Embryonic facial prominence (tissue), 1 donor: ENCODE results near the gene ASXL2.
A peak's percentile ranks its signal among the peaks of the same experiment; 100 is the strongest.
"Not testable (repeated sequence)": the region's sequence is repeated elsewhere in the genome, so short reads cannot be mapped to it uniquely, and the experiment has no call there.

Experiments used
- DNase-seq: peaks from one replicate; pipeline ENCODE4 v3.0.0-alpha.2; 2016; ENCODE audit errors: extremely low spot score

ASXL2 gene

DNA sequence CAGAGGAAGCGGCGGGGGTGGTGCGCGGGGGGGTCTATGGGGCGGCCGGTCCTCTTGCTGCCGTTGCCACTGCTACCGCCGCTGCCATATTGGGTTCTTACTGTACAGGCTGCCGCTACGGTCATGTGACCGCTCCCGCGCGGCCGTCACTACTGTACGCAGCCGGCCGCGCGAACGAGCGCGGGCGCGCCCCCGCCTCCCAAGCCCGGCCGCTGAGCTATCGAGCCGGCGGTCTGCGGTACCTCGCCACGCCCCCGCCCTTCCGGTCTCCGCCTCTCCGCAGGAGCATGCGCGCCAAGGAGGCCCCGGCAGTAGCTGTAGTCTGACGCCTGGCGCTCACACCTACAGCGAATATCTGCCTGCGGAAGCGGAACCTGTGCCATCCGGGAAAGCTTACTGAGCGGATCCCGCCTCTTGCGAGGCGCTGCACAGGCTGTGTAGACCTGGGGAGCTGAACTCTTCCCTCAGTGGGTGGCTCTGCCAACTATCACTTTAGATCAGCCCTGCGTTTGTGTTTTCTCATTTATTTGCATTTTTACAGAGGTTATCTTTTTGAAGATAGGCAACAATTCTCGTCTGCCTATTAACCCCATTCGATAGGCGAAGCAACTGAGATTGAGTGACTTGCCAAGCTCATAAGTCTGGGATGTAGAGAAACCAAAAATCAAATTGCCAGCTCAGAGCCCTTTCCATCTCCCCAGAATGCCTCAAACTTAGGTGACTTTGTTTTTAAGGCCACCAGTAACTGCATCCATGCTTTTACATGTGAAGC lies at the start of gene ASXL2:
TSS of gene ASXL2 (minus strand) at position 127 of the 772 bp plus-strand sequence. CDS start 265 bp downstream, outside the sequence.
- peak; percentile 97 for DNase-seq

DNA sequence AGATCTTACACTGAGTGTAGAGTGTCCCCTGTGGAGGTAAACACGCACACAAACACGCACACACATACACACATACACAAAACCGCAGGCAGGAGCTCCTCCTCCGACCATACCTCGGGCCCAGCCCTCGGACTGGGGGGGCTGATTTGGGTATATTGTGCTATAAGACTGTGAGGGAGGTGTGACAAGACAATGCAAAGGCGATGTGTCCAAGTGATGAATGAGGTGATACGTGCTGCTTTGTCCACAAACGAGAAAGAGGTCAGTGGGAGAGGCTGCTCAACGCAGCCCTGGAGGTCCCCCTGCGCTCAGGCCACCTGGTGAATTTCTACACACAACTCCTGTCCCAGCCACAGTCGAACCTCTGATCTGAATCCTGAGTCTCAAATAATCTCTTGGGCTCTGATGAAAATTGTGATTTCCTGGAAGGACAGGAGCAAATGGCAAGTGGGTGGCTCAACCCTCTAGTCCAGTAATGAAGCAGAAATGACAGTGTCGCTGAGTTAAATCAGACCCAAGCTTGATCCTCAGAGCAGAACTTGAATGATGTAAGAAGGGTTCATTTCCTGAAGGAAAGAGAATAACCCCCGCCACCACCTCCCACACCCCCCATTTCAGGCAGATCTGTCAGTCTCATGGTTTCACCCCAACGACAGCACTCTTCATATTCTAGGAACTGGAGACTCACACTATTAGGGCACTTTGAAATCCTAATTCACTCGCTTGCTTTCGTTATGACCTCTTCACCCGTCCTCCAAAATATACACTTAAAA lies 48.9 kb upstream of the ASXL2 start:
- DNase-seq: no peak

DNA sequence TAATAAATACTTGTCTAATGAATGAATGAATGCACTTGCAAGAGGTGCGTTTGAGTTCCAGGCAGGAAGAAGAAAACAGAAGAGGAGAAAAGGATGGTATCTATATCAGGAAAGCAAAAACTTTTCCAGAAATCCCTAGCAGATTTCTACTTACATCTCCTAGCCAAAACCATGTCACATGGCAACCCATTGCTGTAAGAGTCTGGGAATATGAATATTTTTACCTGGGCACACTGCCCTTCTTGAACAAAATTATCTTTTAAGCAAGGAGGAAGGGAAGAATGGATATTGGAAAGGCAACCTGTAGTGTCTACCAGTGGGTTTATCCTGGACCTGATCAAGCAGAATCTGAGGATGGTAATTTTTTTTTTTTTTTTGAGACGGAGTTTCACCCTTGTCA lies 44.2 kb upstream of the ASXL2 start:
- DNase-seq: no peak

DNA sequence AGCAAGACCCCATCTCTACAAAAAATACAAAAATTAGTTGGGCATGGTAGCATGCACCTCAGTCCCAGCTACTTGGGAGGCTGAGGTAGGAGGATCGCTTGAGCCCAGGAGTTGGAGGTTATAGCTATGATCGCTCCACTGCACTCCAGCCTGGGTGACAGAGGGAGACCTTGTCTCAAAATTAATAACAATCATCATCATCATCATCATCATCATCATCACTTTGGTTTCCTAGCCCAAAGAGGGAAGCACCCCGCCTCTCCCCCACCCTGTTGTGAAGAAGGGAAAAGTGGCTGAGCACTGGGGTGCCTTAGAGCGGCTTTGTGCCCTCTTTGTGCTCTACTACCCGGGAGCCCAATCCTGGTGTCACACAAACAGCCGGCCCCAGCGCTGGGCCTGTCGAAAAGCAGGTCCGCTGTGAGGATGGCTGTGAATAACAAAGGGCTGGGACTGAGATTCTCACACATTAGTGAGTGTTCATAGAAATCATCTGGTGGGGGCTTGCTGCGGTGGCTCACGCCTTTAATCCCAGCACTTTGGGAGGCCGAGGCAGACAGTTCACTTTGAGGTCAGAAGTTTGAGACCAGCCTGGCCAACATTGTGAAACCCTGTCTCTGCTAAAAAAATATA lies 42.6 kb upstream of the ASXL2 start:
- no peak for DNase-seq

DNA sequence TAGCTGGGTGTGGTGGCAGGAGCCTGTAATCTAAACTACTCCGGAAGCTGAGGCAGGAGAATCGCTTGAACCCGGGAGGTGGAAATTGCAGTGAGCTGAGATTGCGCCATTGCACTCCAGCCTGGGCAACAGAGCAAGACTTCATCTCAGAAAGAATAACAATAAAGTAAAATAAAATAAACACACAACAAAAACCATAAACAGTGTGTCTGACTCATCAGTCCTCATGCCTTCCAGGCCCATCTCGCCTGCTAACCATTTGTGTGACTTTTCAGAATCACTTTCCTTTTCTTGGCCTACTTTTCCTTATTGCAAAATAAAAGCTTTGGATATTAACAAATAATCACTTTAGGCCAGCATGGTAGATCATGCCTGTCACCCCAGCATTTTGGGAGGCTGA lies 42.0 kb upstream of the ASXL2 start:
- DNase-seq: no peak

DNA sequence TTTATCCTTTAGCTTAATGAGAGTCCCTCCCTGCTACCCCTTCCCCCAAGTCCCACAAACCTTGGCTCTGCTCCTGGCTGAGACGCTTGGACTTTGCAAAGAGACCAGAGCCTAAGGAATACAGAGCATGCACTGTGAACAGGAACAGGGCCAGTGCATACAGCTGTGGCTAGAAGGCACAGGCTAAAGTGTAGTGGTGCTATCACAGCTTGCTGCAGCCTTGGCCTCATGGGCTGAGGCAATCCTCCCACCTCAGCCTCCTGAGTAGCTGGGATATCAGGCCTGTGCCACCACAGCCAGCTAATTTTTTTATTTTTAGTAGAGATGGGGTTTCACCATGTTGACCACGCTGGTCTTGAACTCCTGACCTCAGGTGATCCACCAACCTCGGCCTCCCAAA lies 39.5 kb upstream of the ASXL2 start:
- DNase-seq: no peak

DNA sequence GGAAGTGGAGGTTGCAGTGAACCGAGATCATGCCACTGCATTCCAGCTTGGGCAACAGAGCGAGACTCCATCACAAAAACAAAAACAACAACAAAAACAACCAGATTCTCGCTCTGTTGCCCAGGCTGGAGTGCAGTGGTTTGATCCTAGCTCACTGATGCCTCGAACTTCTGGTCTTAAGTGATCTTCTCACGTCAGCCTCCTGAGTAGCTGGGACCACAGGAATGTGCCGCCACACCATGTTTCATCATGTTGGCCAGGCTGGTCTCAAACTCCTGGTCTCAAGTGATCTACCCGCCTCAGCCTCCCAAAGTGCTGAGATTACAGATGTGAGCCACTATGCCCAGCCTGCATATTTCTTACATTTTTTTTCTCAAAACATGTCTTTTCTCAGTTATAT lies 39.1 kb upstream of the ASXL2 start:
- DNase-seq: not testable (repeated sequence)

DNA sequence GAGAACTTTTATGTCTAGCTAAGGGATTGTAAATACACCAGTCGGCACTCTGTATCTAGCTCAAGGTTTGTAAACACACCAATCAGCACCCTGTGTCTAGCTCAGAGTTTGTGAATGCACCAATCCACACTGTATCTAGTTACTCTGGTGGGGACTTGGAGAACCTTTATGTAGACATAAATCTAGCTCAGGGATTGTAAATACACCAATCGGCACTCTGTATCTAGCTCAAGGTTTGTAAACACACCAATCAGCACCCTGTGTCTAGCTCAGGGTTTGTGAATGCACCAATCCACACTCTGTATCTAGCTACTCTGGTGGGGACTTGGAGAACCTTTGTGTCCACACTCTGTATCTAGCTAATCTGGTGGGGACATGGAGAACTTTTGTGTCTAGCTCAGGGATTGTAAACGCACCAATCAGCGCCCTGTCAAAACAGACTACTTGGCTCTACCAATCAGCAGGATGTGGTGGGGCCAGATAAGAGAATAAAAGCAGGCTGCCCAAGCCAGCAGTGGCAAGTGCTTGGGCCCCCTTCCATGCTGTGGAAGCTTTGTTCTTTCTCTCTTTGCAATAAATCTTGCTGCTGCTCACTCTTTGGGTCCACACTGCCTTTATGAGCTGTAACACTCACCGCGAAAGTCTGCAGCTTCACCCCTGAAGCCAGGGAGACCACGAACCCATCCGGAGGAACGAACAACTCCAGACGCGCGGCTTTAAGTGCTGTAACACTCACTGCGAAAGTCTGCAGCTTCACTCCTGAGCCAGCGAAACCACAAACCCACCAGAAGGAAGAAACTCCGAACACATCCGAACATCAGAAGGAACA lies 37.9 kb upstream of the ASXL2 start:
- not testable (repeated sequence) for DNase-seq

DNA sequence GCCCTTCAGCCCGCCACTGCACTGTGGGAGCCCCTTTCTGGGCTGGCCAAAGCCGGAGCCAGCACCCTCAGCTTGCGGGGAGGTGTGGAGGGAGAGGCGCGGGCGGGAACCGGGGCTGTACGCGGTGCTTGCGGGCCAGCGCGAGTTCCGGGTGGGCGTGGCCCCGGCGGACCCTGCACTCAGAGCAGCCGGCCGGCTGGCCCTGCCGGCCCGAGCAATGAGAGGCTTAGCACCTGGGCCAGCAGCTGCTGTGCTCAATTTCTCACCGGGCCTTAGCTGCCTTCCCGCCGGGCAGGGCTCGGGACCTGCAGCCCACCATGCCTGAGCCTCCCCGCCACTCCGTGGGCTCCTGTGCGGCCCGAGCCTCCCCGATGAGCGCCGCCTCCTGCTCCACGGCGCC lies 37.1 kb upstream of the ASXL2 start:
- not testable (repeated sequence) for DNase-seq

DNA sequence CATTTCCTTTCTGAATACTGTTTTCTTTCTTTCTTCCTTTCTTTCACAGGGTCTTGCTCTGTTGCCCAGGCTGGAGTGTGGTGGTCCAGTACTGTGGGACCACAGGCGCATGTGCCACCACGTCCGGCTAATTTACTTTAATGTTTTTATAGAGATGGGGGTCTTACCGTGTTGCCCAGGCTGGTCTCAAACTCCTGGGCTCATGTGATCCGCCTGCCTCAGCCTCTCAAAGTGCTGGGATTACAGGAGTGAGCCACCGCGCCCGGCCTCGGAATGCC lies 35.3 kb upstream of the ASXL2 start:
- not testable (repeated sequence) for DNase-seq

DNA sequence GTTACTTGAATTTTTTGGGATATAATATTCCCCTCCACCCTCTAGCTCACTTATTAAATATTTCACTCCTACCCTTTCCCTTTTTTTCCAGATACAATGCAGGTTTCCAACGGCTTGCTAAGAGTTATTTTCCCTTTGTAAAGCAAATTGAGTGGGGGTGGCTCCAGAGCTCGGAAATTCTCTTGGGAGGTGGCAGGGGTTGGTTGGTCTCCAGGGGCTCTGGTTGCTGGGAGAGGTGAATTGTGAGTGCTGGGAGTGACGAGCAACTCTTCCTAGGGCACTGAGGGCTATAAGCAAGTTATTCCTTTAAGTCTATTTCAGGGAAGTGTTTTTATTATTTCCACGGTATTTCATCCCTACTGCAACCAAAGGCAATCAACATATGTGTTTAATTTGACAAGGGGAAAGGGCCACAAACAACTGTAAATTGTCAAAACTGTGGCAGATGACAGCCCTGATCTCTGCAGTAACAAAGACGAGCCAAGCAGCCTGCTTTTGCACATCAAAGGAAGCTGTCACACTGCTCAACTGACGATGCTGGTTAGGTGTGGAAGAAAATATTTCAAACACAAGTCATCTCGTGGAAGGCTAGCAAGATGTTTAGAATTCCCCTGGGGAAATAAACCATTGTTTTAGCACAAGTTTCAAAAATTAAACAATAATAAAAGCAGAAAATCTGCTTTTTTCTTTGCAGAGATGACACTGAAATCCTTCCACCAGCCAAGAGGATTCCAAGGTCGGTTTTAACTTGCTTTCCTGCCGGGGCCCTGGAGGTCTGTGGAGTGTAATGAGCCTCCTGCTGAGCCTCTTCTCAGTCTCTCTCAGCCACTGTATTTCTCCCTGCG lies 34.8 kb upstream of the ASXL2 start:
- peak; percentile 10 for DNase-seq

DNA sequence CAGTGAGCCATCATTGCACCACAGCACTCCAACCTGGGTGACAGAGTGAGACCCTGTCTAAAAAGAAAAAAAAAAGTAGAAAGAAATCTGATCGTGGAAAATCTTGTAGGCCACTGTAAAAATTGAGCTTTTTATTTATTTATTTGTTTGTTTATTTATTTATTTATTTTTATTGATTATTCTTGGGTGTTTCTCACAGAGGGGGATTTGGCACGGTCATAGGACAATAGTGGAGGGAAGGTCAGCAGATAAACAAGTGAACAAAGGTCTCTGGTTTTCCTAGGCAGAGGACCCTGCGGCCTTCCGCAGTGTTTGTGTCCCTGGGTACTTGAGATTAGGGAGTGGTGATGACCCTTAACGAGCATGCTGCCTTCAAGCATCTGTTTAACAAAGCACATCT lies 31.3 kb upstream of the ASXL2 start:
- DNase-seq: not testable (repeated sequence)

DNA sequence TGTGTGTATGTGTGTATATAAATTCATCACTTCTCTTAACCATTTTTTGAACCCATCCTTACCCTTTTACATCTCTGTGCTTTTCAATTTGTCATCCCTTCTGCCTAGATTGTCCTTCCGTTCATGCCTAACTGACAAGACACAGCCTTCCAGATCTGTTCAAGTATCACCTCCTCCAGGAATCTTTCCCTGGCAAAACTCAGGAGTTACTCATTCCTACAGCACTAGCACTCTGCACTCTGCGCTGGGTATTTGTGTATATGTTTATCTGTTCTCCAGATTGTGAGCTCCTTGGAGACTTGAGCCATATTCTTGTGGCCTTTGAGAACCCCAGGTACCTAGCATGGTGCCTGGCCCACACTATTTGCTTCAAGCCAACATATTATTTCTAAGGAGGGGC lies 26.8 kb upstream of the ASXL2 start:
- DNase-seq: no peak

DNA sequence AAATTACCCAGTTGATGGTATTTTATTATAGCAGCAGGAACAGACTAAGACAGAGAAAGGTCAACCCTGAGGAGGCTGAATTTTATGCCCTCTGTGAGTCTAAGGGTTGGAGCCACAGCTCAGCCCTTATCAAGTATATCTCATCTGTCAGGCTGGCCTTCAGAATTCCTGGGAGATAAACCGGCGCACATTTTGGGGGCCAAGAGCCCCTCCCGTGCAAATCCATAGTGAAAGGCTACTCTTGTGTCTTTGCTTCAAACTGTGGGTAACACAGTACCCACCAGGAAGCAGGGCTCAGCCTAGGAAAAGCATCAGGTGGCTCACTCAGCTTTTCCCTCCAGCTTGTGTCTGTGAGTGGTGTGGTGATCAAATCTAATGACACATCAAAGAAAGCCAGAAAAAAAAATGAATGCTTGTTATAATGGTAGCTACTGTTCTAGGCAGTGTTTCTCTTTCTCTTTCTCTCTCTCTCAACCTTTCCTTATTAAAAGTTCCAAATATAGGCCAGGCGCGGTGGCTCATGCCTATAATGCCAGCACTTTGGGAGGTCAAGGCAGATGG lies 25.0 kb upstream of the ASXL2 start:
- DNase-seq: no peak

DNA sequence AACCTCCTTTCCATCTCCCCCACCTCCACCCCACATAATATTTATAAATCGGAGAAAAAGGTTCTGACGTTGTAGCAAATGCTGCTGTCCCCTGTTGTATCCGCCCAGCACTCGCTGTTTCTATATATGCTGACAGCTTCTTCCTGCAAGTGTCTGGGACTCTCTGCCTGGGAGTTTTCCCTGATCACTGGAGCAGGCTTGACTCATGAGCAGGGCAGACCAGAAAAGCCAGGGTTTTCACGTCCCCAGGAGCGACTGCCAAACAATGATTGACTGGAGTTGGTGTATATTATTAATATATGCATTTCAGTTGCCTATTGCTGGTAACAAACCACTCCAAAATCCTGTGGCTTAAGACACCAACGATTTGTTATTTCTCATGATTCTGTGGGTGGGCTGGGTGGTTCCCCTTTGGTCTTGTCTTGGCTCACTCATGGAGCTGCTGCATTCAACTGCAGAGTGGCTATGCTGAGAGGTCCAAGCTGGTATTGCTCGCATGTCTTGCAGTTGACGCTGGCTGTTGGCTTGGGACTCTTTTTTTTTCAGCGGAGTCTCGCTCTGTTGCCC lies 21.2 kb upstream of the ASXL2 start:
- DNase-seq: no peak

DNA sequence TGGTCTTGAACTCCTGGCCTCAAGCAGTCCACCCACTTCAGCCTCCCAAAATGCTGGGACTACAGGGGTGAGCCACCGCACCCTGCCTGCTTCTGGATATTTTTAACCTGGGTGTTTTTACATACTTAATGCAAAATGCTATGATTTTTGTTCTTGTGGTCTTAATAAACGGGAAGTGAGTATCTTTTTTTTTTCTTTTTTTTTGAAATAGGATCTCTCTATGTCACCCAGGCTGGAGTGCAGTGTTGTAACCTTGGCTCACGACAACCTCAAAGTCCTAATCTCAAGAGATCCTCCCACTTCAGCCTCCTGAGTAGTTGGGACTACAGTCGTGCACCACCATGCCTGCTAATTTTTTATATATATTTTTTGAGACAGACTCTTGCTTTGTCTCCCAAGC lies 19.2 kb upstream of the ASXL2 start:
- no peak for DNase-seq

DNA sequence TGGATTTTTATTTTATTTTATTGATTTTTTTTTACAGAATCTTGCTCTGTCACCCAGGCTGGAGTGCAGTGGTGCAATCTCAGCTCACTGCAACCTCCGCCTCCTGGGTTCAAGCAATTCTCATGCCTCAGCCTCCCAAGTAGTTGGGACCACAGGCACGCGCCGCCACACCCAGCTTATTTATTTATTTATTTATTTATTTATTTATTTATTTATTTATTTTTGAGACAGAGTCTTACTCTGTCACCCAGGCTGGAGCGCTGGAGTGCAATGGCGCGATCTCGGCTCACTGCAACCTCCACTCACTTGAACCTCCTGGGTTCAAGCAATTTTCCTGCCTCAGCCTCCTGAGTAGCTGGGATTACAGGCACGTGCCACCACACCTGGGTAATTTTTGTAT lies 18.0 kb upstream of the ASXL2 start:
- not testable (repeated sequence) for DNase-seq

DNA sequence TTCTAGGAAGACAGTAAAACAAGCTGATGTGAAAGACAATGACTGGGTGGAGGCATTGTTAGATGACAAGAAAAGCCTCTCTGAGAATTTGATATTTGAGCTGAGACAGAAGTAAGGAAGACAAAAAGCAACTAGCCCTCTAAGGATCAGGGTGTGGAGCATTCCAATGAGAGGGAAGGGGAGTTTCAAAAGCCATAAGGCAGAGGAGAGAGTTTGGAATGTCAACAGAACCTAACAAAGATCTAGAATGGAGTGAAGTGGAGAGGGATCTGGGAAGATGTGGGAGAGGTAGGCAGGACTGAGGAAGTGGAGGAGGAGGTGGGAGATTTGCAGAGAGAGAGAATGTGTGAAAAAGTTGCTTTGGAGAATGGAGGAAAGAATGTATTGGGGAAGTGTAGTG lies 17.3 kb upstream of the ASXL2 start:
- DNase-seq: no peak

DNA sequence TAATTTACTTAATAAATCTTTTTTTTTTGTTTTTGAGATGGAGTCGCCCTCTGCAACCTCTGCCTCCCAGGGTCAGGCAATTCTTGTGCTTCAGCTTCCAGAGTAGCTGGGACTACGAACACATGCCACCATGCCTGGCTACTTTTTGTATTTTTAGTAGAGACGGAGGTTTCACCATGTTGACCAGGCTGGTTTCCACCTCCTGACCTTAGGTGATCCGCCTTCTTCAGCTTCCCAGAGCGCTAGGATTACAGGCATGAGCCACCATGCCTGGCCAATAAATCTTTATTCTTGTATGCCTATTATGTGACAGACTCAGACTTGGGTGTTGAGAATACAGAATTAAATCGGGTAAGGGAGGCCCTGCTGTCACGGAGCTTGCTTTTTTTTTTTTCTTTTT lies 16.7 kb upstream of the ASXL2 start:
- no peak for DNase-seq

DNA sequence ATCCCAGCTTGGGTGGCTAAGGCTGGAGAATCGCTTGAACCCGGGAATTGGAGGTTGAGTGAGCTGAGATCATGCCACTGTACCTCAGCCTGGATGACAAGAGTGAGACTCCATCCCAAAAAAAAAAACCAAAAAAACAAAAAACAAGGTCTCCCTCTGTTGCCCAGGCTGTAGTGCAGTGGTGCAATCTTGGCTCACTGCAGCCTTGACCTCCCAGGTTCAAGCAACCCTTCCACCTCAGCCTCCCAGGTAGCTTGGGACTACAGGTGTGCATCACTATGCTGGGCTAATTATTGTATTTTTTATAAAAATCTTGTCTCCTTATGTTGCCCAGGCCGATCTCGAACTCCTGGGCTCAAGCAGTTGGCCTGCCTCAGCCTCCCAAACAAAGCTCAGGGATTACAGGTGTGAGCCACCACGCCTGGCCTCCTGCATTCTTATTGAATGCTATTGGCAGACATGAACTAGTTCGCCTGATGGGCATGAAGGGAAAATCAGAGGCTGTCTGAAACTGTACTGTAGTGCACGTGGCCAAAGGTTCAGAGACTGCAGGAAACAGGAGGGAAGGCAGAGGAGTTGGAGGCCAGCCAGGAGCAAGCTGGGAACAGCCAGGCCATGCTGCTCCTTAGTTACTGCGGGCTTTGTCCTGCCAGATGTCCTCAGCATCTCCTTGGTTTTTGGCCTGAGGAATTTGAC lies 16.0 kb upstream of the ASXL2 start:
- no peak for DNase-seq
